ENCODE results near the gene C19orf18. TPM values are rescaled to one million over a fixed set of nuclear protein-coding genes. Genes with fewer than 3 reads are reported as not detected.

The C19orf18 gene
- total RNA-seq, 4 donors from 2014 or later: 0.62 to 1.0 (median 0.83) TPM; not detected in 1

DNA sequence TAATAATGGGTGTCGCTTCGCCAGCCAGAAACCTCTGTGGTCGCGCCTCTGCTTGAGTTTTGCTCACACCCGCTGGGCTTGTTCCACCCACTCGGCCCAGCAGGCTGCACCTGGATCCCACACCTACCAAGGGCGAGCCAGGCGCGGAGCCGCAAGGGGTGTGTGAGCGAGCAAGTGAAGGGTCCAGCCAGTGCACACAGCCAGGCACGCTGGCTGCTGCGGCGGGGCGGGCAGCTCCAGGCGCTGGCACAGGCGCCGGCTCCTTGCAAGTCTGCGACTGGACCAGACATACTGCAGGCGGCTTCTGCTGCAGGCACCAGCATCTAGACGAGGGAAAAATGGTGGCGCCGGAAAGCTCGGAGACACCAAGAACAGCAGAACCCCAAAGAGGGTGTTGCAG is 25.0 kb downstream of the C19orf18 start:
- no peaks in the 10 kb centered on the region for H3K27me3 ChIP-seq
- no peak overlapping the region for H3K27ac ChIP-seq
- no peaks in the 10 kb centered on the region for H3K9me3 ChIP-seq
- no peak overlapping the region for H3K4me3 ChIP-seq
- H3K4me1 ChIP-seq: peaks cover 8% of the 10 kb centered on the region
- peaks cover 2% of the 10 kb centered on the region for H3K36me3 ChIP-seq
- TF ChIP-seq POLR2A (IDR thresholded peaks at IDR 0.05) (no peak), CTCF (IDR thresholded peaks at IDR 0.05) (no peak)
- 95% methylated on average over 24 of the region's 24 CpGs for WGBS
- no peak for DNase-seq (ENCODE audit: low spot score in 2 of 2)

DNA sequence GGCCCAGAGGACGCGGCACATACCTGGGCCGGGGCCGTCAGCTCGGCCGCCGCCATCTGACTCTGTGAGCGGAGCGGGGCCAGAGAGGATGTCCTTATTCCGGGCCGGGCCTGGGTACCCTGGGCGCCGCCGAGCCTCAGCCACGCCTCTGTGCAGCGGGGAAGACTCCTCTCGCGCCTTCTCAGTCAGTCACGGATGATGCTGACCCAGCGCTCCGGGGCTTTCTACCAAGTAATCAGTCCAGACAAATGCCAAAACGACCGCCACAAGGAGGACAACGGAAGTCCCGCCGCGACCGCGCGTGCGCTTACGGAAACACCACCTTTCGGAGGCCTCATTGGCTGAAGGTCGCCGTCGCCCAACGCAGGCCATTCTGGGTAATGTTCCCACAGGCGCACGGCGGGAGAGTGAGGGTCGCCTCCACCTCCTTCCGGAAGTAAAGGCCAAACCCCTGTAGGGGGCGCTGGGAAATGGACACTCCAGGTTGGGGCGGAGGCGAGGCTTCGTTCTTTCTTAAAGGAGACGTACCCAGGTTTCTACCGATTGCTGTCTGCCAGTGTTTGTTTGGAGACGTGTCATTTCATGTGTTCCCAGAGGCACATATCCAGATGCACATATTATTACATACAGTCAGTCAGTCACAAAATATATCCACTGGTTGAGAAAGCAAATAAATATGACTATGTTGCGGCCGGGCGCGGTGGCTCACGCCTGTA is 26.8 kb downstream of the C19orf18 start, which contains the start of gene ZNF256:
Gene ZNF256 (minus strand): TSS at position 288 of the 716 bp plus-strand sequence. CDS start 232 bp downstream, at position 56.
- Histone ChIP-seq H3K36me3 (peaks cover 19% of the 10 kb centered on the region), H3K27ac (peak within 1 kb of the TSS; percentile 79), H3K4me1 (peaks cover 8% of the 10 kb centered on the region), H3K4me3 (peak within 1 kb of the TSS; percentile 77), H3K9me3 (no peaks in the 10 kb centered on the region), H3K27me3 (no peaks in the 10 kb centered on the region)
- 16% methylated on average over 27 of the region's 54 CpGs for WGBS
- peak; percentile 91 to 97 for DNase-seq (ENCODE audit: low spot score in 2 of 2)
- peak in 2 of 3 donors; percentile 72 to 75 for TF ChIP-seq POLR2AphosphoS5 (IDR thresholded peaks at IDR 0.05)
- TF ChIP-seq EP300 (IDR thresholded peaks at IDR 0.05): no peak
- peak; percentile 2 to 56 for TF ChIP-seq CTCF (IDR thresholded peaks at IDR 0.05)
- TF ChIP-seq POLR2A (IDR thresholded peaks at IDR 0.05): no peak

DNA sequence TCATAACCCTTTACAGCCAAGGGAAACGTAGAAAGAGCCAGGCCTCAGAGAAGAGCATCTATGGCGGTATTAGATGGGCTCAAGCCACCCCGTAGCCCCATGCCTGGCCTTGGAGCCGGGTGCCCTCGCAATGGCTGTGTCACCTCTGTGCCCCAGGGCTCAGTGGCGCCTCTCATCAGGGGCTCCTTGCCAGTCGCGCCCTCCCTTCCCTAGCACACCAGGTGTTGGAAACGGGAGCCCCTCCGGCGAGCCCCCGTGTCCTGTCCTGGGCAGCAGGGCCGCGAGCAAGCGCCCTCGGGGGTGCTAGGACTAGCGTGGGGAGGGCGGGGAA is 27.3 kb downstream of the C19orf18 start:
- no peaks in the 10 kb centered on the region for H3K27me3 ChIP-seq
- peaks cover 8% of the 10 kb centered on the region for H3K4me1 ChIP-seq
- peak overlapping the region; percentile 79 for H3K27ac ChIP-seq
- H3K36me3 ChIP-seq: peaks cover 25% of the 10 kb centered on the region
- TF ChIP-seq CTCF (IDR thresholded peaks at IDR 0.05) (no peak), EP300 (IDR thresholded peaks at IDR 0.05) (no peak), POLR2AphosphoS5 (IDR thresholded peaks at IDR 0.05) (no peak), POLR2A (IDR thresholded peaks at IDR 0.05) (no peak)
- H3K4me3 ChIP-seq: peak overlapping the region; percentile 77
- DNase-seq (ENCODE audit: low spot score in 2 of 2): no peak
- 1% methylated on average over 16 of the region's 18 CpGs for WGBS
- H3K9me3 ChIP-seq: peaks cover 1% of the 10 kb centered on the region

GRCh38 chr19:57946316-57946715 is 28.0 kb downstream of the C19orf18 start:
- Histone ChIP-seq H3K36me3 (peaks cover 32% of the 10 kb centered on the region), H3K27me3 (no peaks in the 10 kb centered on the region), H3K4me3 (peak overlapping the region; percentile 77), H3K9me3 (peaks cover 9% of the 10 kb centered on the region), H3K4me1 (peaks cover 8% of the 10 kb centered on the region), H3K27ac (no peak overlapping the region)
- TF ChIP-seq EP300 (IDR thresholded peaks at IDR 0.05) (no peak), CTCF (IDR thresholded peaks at IDR 0.05) (no peak), POLR2AphosphoS5 (IDR thresholded peaks at IDR 0.05) (no peak), POLR2A (IDR thresholded peaks at IDR 0.05) (no peak)
- 79% methylated on average over 2 of the region's 2 CpGs for WGBS
- no peak for DNase-seq (ENCODE audit: low spot score in 2 of 2)

GRCh38 chr19:57941593-57941992 is 32.7 kb downstream of the C19orf18 start:
- H3K9me3 ChIP-seq: peaks cover 14% of the 10 kb centered on the region
- H3K4me3 ChIP-seq: no peak overlapping the region
- H3K27ac ChIP-seq: no peak overlapping the region
- 94% methylated on average over 3 of the region's 3 CpGs for WGBS
- H3K4me1 ChIP-seq: peaks cover 6% of the 10 kb centered on the region
- DNase-seq (ENCODE audit: low spot score in 2 of 2): no peak
- H3K36me3 ChIP-seq: peaks cover 55% of the 10 kb centered on the region
- no peak for TF ChIP-seq POLR2A (IDR thresholded peaks at IDR 0.05)
- TF ChIP-seq CTCF (IDR thresholded peaks at IDR 0.05): no peak
- no peak for TF ChIP-seq EP300 (IDR thresholded peaks at IDR 0.05)
- H3K27me3 ChIP-seq: no peaks in the 10 kb centered on the region
